GM20000 (cell line): ENCODE data around the gene MS4A10.

ENCODE experiments used
- DNase-seq: peaks from one replicate; pipeline ENCODE4 v3.0.0; 2012; ENCODE audit warnings: low spot score
- TF ChIP-seq, protein P1 (sequence below): IDR thresholded peaks from 2 replicates; pipeline ENCODE4 v1.5.1; 2012; ENCODE audit warnings: mild to moderate bottlenecking, control low read depth; ENCODE audit errors: extremely low read depth, missing control alignments

MS4A10 gene

GRCh38 chr11:60801194-60801593, 16.1 kb downstream of the MS4A10 start:
- TF ChIP-seq, protein P1, sequence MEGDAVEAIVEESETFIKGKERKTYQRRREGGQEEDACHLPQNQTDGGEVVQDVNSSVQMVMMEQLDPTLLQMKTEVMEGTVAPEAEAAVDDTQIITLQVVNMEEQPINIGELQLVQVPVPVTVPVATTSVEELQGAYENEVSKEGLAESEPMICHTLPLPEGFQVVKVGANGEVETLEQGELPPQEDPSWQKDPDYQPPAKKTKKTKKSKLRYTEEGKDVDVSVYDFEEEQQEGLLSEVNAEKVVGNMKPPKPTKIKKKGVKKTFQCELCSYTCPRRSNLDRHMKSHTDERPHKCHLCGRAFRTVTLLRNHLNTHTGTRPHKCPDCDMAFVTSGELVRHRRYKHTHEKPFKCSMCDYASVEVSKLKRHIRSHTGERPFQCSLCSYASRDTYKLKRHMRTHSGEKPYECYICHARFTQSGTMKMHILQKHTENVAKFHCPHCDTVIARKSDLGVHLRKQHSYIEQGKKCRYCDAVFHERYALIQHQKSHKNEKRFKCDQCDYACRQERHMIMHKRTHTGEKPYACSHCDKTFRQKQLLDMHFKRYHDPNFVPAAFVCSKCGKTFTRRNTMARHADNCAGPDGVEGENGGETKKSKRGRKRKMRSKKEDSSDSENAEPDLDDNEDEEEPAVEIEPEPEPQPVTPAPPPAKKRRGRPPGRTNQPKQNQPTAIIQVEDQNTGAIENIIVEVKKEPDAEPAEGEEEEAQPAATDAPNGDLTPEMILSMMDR = no peak
- no peak for DNase-seq

- DNase-seq = no peak
- TF ChIP-seq, protein P1 = no peak
Observed at GRCh38 chr11:60803273-60803936, 18.3 kb downstream of the MS4A10 start.

DNA sequence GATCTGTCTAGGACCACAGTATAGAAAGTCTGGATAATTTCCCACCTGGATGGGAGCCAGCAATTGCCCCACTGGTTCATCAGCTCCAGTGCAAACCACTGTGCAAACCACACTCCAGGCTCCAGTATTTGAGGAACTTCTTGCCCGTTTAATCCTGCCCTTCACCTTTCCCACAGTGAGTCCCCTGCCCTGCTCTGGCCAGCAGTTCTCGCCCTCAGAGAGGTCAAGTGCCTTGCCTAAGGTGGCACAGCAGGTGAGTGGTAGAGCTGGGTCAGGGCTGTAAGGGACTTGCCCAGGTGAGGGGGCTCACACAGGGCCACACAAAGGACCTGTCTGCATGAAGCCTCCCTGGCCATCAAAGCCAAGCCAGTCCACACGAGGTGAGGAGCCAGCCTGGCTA, 24.1 kb downstream of the MS4A10 start:
- TF ChIP-seq, protein P1 = no peak
- no peak for DNase-seq

GRCh38 chr11:60809691-60810090, 24.6 kb downstream of the MS4A10 start:
- no peak for DNase-seq
- TF ChIP-seq, protein P1 = no peak

GRCh38 chr11:60810151-60810550, 25.0 kb downstream of the MS4A10 start:
- TF ChIP-seq, protein P1 = no peak
- DNase-seq = no peak

DNA sequence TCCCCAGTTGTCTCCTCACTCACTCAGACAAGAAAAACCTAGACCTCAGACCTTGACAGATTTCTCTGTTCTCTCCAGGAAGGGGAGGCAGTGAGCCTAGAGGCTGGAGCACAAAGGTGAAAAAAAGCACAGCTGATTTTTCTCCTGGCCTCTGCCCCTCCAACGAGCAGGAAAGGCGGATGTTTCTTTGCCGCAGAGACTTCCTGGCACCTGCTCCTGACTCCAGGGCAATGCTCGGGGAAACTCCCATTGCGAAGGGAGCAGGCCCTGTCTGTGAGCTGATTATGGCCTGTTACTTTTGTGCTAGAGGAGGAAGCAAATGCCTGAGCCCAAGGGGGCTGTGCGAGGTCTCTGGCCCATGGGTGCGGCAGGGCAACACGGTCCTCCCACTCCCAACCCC, 25.4 kb downstream of the MS4A10 start:
- TF ChIP-seq, protein P1 = no peak
- DNase-seq = no peak

DNA sequence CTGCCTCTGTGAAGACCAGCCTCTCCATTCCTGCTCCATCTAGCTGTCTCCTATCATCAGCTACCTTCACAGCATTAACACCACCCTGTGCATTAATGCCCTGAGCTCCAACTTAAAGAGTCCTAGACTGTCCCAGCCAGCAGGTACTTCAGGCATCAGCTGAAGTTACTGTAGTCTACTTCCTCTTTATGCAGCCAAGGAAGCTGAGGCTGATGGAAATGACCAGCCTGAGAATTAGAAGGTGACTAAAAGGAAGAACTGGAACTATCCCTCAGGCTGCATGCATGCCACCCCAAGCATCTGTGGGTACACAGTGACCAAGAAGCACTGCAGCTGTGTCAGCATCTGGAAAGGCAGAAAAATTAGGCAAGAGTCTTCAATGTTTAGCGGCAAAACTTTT, 28.2 kb downstream of the MS4A10 start:
- no peak for DNase-seq
- TF ChIP-seq, protein P1 = no peak
